ENCODE results near the gene NR3C2.

- TF ChIP-seq POLR2A (IDR thresholded peaks at IDR 0.05; ENCODE audit: low read depth, low read length) = no peak
- no peak for TF ChIP-seq TAF1 (IDR thresholded peaks at IDR 0.05; ENCODE audit: low read depth, low read length)
- no peak for TF ChIP-seq POLR2AphosphoS5 (IDR thresholded peaks at IDR 0.05; ENCODE audit: low read depth, low read length)
- TF ChIP-seq SPI1 (IDR thresholded peaks at IDR 0.05; ENCODE audit: low read depth, low read length) = no peak
Observed at GRCh38 chr4:148258535-148258934, 183.7 kb downstream of the NR3C2 start.
